Measurements from ENCODE around the gene TMEM120B.
"Not testable (repeated sequence)": the region's sequence is repeated elsewhere in the genome, so short reads cannot be mapped to it uniquely, and the experiment has no call there.

Gene TMEM120B

GRCh38 chr12:121709064-121709424 is 3.5 kb upstream of the TMEM120B start:
- not testable (repeated sequence) for DNase-seq (ENCODE audit: low spot score); FAIRE-seq

GRCh38 chr12:121709478-121709961 is 3.0 kb upstream of the TMEM120B start:
- FAIRE-seq: no peak
- peak; percentile 52 for DNase-seq (ENCODE audit: low spot score)

- DNase-seq (ENCODE audit: low spot score): no peak
- no peak for FAIRE-seq
Measured at GRCh38 chr12:121711361-121712189, 977 bp upstream of the TMEM120B start.

- no peak for FAIRE-seq
Measured at GRCh38 chr12:121712190-121712460, 427 bp upstream of the TMEM120B start.

GRCh38 chr12:121713257-121713777 is 765 bp downstream of the TMEM120B start:
- FAIRE-seq (no peak), DNase-seq (ENCODE audit: low spot score) (no peak)

More at GRCh38 chr12:121712190-121712460, 427 bp upstream of the TMEM120B start:
- DNase-seq (ENCODE audit: low spot score): peak; percentile 28

GRCh38 chr12:121713793-121714192 is 1.2 kb downstream of the TMEM120B start:
- no peak for FAIRE-seq
- DNase-seq (ENCODE audit: low spot score): no peak

GRCh38 chr12:121715055-121715454 is 2.5 kb downstream of the TMEM120B start:
- FAIRE-seq; DNase-seq (ENCODE audit: low spot score): not testable (repeated sequence)

- FAIRE-seq (no peak), DNase-seq (ENCODE audit: low spot score) (no peak)
Measured at GRCh38 chr12:121715862-121716435, 3.4 kb downstream of the TMEM120B start.

GRCh38 chr12:121717041-121717699 is 4.6 kb downstream of the TMEM120B start:
- DNase-seq (ENCODE audit: low spot score) (peak; percentile 49), FAIRE-seq (no peak)

- DNase-seq (ENCODE audit: low spot score) (no peak), FAIRE-seq (no peak)
Measured at GRCh38 chr12:121718653-121719239, 6.2 kb downstream of the TMEM120B start.

GRCh38 chr12:121719926-121720414 is 7.4 kb downstream of the TMEM120B start:
- FAIRE-seq: no peak
- DNase-seq (ENCODE audit: low spot score): peak; percentile 75

GRCh38 chr12:121720762-121721161 is 8.2 kb downstream of the TMEM120B start:
- FAIRE-seq (no peak), DNase-seq (ENCODE audit: low spot score) (no peak)

GRCh38 chr12:121722511-121722910 is 10.0 kb downstream of the TMEM120B start:
- DNase-seq (ENCODE audit: low spot score): no peak
- FAIRE-seq: no peak

GRCh38 chr12:121723200-121723599 is 10.6 kb downstream of the TMEM120B start:
- DNase-seq (ENCODE audit: low spot score) (no peak), FAIRE-seq (no peak)

- FAIRE-seq: no peak
- DNase-seq (ENCODE audit: low spot score): no peak
Measured at GRCh38 chr12:121724925-121725324, 12.4 kb downstream of the TMEM120B start.

- FAIRE-seq (no peak), DNase-seq (ENCODE audit: low spot score) (no peak)
Measured at GRCh38 chr12:121725423-121725822, 12.9 kb downstream of the TMEM120B start.

- FAIRE-seq (no peak), DNase-seq (ENCODE audit: low spot score) (no peak)
Measured at GRCh38 chr12:121729021-121729420, 16.5 kb downstream of the TMEM120B start.

GRCh38 chr12:121731473-121731872 is 18.9 kb downstream of the TMEM120B start:
- FAIRE-seq: no peak
- no peak for DNase-seq (ENCODE audit: low spot score)

GRCh38 chr12:121733849-121734248 is 21.3 kb downstream of the TMEM120B start:
- no peak for DNase-seq (ENCODE audit: low spot score)
- no peak for FAIRE-seq

GRCh38 chr12:121738340-121738858 is 25.8 kb downstream of the TMEM120B start:
- no peak for DNase-seq (ENCODE audit: low spot score)
- no peak for FAIRE-seq

- DNase-seq (ENCODE audit: low spot score) (no peak), FAIRE-seq (no peak)
Measured at GRCh38 chr12:121740847-121741246, 28.3 kb downstream of the TMEM120B start.

Measured in urothelium cell line (cell line).